Kidney (tissue), 14 donors: ENCODE results near the gene LYRM1. TPM values are rescaled to one million over a fixed set of nuclear protein-coding genes. Genes with fewer than 3 reads are reported as not detected.

ENCODE experiments used
- DNase-seq, 5 donors: peaks; one replicate each; pipeline ENCODE4 v3.0.0-alpha.2; 2013 to 2020
- FAIRE-seq: peaks from 2 replicates; lab custom pipeline; 2012; peaks lifted over from hg19 to GRCh38; lab: Jason Lieb, UNC
- H3K27ac ChIP-seq, 2 donors: one replicate each; pipeline ENCODE4 v1.7.0; 2013; ENCODE audit warnings: low read depth in 2 of 2, low read length in 2 of 2, inconsistent platforms in 1 of 2
- H3K27me3 ChIP-seq: one replicate; pipeline ENCODE4 v1.7.1; 2013; ENCODE audit warnings: low read length, inconsistent platforms; ENCODE audit not compliant: control insufficient read depth, insufficient read depth
- H3K36me3 ChIP-seq, 3 donors: one replicate each; pipeline versions ENCODE4 v1.7.0 to v1.7.1; 2013; ENCODE audit warnings: low read length in 3 of 3, control low read depth in 1 of 3, inconsistent platforms in 1 of 3; ENCODE audit not compliant: insufficient read depth in 3 of 3, control insufficient read depth in 2 of 3
- H3K4me1 ChIP-seq, 3 donors: one replicate each; pipeline versions ENCODE4 v1.7.0 to v1.7.1; 2013; ENCODE audit warnings: low read length in 3 of 3, inconsistent platforms in 1 of 3, low read depth in 1 of 3; ENCODE audit not compliant: control insufficient read depth in 2 of 3, insufficient read depth in 2 of 3
- H3K4me3 ChIP-seq, 3 donors: one replicate each; pipeline versions ENCODE4 v1.7.0 to v1.8.1; 2013; ENCODE audit warnings: low read length in 3 of 3, control low read depth in 1 of 3, inconsistent platforms in 1 of 3
- H3K9ac ChIP-seq, 3 donors: one replicate each; pipeline versions ENCODE4 v1.7.0 to v1.7.1; 2013; ENCODE audit warnings: low read length in 3 of 3, control low read depth in 1 of 3, inconsistent platforms in 1 of 3
- H3K9me3 ChIP-seq, 3 donors: one replicate each; pipeline versions ENCODE4 v1.7.0 to v1.7.1; 2013; ENCODE audit warnings: low read length in 3 of 3, control low read depth in 1 of 3, inconsistent platforms in 1 of 3; ENCODE audit not compliant: control insufficient read depth in 2 of 3, insufficient read depth in 1 of 3
- CTCF ChIP-seq: IDR thresholded peaks from 3 replicates; pipeline ENCODE4 v1.5.1; 2012; ENCODE audit warnings: mild to moderate bottlenecking, moderate library complexity, borderline replicate concordance; ENCODE audit not compliant: insufficient read depth; ENCODE audit errors: extremely low read depth
- intact Hi-C: fragments of 100-400 bp; cut with DNase I; formaldehyde crosslinking; loops from one replicate; pipeline ENCODE4 v1.11.1; 2022
- polyA plus RNA-seq: library from polyadenylated mRNA; stranded (reverse); fragments of 350-450 nt; fragmentation: Illumina TruSeq; extraction: RNeasy Lipid Tissue Mini Kit (QIAGEN cat#74804); gene quantifications from one replicate; pipeline ENCODE4 v1.2.3, GENCODE V29; 2014; ENCODE audit warnings: low read depth, low replicate concordance; ENCODE audit not compliant: insufficient read depth
- total RNA-seq: library from RNA; stranded (reverse); fragmentation: NEBNext Ultra II Directional; extraction: Animal tissue kit (Norgen Biotek cat#: 25700); gene quantifications from one replicate; pipeline ENCODE4 v1.2.1, GENCODE V29; 2021
- donor health status: control.
- donor health status: control.
- donor health status: control.
- donor health status: control.
- donor health status: control.
- donor health status: DM: yes; HTN: yes; CAD: no.
- donor health status: Normal renal cell carcinoma (clear cell type).

The LYRM1 gene
- total and polyA plus RNA-seq, 2 donors from 2014 or later: 31.7 to 61.5 TPM

- intact Hi-C loops: no loop called here
Measured at GRCh38 chr16:20866801-20867200, 33.8 kb upstream of the LYRM1 start.

GRCh38 chr16:20867585-20867984 lies 33.0 kb upstream of the LYRM1 start:
- DNase-seq (no peak), FAIRE-seq (no peak)
- H3K9me3 ChIP-seq: no peaks in the 10 kb centered on the region
- no peak for TF ChIP-seq CTCF
- H3K27ac ChIP-seq: no peak overlapping the region
- H3K4me1 ChIP-seq: peaks cover 0 to 39% (median 29%) of the 10 kb centered on the region in 3 donors
- intact Hi-C loops: no loop called here
- no peak overlapping the region for H3K4me3 ChIP-seq
- H3K27me3 ChIP-seq: no peaks in the 10 kb centered on the region
- H3K36me3 ChIP-seq: no peaks in the 10 kb centered on the region
- H3K9ac ChIP-seq: no peak overlapping the region

More at GRCh38 chr16:20866801-20867200, 33.8 kb upstream of the LYRM1 start:
- Histone ChIP-seq H3K36me3 (peaks cover 0 to 4% (median 4%) of the 10 kb centered on the region in 3 donors), H3K9me3 (no peaks in the 10 kb centered on the region), H3K27me3 (no peaks in the 10 kb centered on the region), H3K4me3 (no peak overlapping the region), H3K27ac (no peak overlapping the region), H3K4me1 (peaks cover 0 to 34% (median 29%) of the 10 kb centered on the region in 3 donors), H3K9ac (no peak overlapping the region)
- no peak for FAIRE-seq
- no peak for TF ChIP-seq CTCF
- no peak for DNase-seq

DNA sequence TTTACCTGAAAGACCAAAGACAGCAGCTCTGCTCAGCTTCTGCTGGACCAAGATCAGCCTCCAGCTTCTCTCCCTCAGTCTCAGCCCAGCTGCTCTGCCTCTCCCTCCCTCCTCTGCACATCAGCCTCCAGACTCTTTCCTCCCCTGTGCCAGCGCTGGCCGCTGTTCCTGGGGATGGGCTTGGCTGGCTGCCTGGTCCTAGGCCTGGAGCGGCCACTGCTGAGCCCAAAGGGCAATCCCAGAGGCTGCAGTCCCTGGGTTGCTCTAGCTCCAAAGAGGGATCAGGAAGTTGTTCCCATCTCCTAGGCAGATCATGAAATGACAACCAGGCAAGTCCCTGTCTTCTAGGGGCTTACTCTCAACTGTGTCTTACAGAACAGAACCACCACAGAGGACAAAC lies 31.7 kb upstream of the LYRM1 start:
- TF ChIP-seq CTCF: no peak
- Histone ChIP-seq H3K27me3 (no peaks in the 10 kb centered on the region), H3K9me3 (no peaks in the 10 kb centered on the region), H3K4me3 (no peak overlapping the region), H3K4me1 (peaks cover 0 to 39% (median 29%) of the 10 kb centered on the region in 3 donors), H3K36me3 (no peaks in the 10 kb centered on the region), H3K27ac (peak overlapping the region in 1 of 2 donors; percentile 29), H3K9ac (no peak overlapping the region)
- FAIRE-seq (no peak), DNase-seq (peak in 2 of 5 donors; percentile 64 to 94)
- intact Hi-C loops: no loop called here

DNA sequence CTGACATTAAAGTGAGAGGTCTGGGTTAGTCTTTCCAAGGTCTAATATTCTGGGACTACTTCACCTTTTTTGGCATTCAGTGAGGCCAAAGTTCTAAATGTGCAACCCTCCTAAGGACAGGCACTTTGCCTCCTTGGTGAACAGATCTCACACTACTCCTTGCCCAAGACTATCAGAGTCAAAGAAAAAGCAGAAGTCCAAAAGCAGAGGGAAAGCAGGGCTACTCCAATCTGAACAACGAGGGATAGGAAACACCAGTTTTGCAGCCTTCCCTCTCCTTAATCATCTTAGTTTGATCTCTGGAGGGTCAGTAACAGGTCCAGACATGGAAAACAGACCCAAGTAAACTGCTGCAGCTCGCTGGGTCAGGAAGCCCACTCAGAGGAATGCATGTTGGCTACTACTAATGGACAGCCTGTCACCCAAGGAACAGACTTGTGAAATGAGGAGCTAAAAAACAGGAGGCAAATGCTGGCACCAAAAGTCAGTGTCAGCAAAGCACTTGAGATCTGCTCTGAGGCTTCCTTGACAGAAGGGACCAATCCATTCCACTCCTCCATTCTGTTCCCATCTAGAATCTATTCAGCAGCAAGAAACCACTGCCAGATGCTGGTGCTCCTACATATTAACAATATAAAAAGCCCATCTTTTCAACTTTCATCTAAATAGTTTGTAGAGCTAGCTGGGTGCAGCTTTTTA lies 30.3 kb upstream of the LYRM1 start:
- no peaks in the 10 kb centered on the region for H3K27me3 ChIP-seq
- no peak overlapping the region for H3K9ac ChIP-seq
- no peak for TF ChIP-seq CTCF
- H3K4me3 ChIP-seq: no peak overlapping the region
- peak overlapping the region in 1 of 2 donors; percentile 38 for H3K27ac ChIP-seq
- FAIRE-seq (no peak), DNase-seq (no peak)
- peaks cover 0 to 50% (median 29%) of the 10 kb centered on the region in 3 donors for H3K4me1 ChIP-seq
- no peaks in the 10 kb centered on the region for H3K36me3 ChIP-seq
- H3K9me3 ChIP-seq: no peaks in the 10 kb centered on the region
- intact Hi-C loops: no loop called here
